ENCODE results near the gene MGRN1. TPM values are rescaled to one million over a fixed set of nuclear protein-coding genes. Genes with fewer than 3 reads are reported as not detected.
"Not testable (repeated sequence)": the region's sequence is repeated elsewhere in the genome, so short reads cannot be mapped to it uniquely, and the experiment has no call there.

MGRN1 gene
- total RNA-seq, 1 experiment from 2014 or later: 13.3 TPM

GRCh38 chr16:4737545-4737944, 112.9 kb downstream of the MGRN1 start:
- in situ Hi-C loops (cut with HindIII; ENCODE audit: low sequenced_read_pairs): no loop called here
- DNase-seq (ENCODE audit: low spot score): no peak

GRCh38 chr16:4738370-4738769, 113.7 kb downstream of the MGRN1 start:
- in situ Hi-C loops (cut with HindIII; ENCODE audit: low sequenced_read_pairs); DNase-seq (ENCODE audit: low spot score): not testable (repeated sequence)

Other genes with a start within 250 kb of the MGRN1 start
- 34.2 and 39.5 TPM in 2 replicates for gene CORO7, start 208.2 kb upstream of the MGRN1 start, total RNA-seq (2014; rRNA removed; shearing (Covaris generic))
- gene DNAJA3, start 199.0 kb upstream of the MGRN1 start, total RNA-seq (2014; rRNA removed; shearing (Covaris generic)): 79.4 and 89.7 TPM in 2 replicates
- 166 and 212 TPM in 2 replicates for gene NMRAL1, start 150.2 kb upstream of the MGRN1 start, total RNA-seq (2014; rRNA removed; shearing (Covaris generic))
- gene HMOX2, start 148.4 kb upstream of the MGRN1 start, total RNA-seq (2014; rRNA removed; shearing (Covaris generic)): 94.3 and 99.9 TPM in 2 replicates
- gene CDIP1, start 86.1 kb upstream of the MGRN1 start, total RNA-seq (2014; rRNA removed; shearing (Covaris generic)): 12.4 and 17.2 TPM in 2 replicates
- gene C16orf96, start 68.5 kb upstream of the MGRN1 start, total RNA-seq (2014; rRNA removed; shearing (Covaris generic)): 0.17 TPM in 1 of 2 replicates, not detected in the other
- 12.4 and 15.6 TPM in 2 replicates for gene UBALD1, start 9.9 kb upstream of the MGRN1 start, total RNA-seq (2014; rRNA removed; shearing (Covaris generic))
- gene NUDT16L1, start 68.7 kb downstream of the MGRN1 start, total RNA-seq (2014; rRNA removed; shearing (Covaris generic)): 71.5 and 89.1 TPM in 2 replicates
- gene ANKS3, start 109.4 kb downstream of the MGRN1 start, total RNA-seq (2014; rRNA removed; shearing (Covaris generic)): 12.8 and 18.0 TPM in 2 replicates
- gene DNAAF8, start 109.7 kb downstream of the MGRN1 start, total RNA-seq (2014; rRNA removed; shearing (Covaris generic)): not detected in 2 replicates
- gene ZNF500, start 142.3 kb downstream of the MGRN1 start, total RNA-seq (2014; rRNA removed; shearing (Covaris generic)): 11.0 and 16.2 TPM in 2 replicates
- gene SEPTIN12, start 163.5 kb downstream of the MGRN1 start, total RNA-seq (2014; rRNA removed; shearing (Covaris generic)): not detected in 2 replicates
- gene SMIM22, start 170.5 kb downstream of the MGRN1 start, total RNA-seq (2014; rRNA removed; shearing (Covaris generic)): not detected in 2 replicates
- 25.9 and 30.4 TPM in 2 replicates for gene ROGDI, start 177.8 kb downstream of the MGRN1 start, total RNA-seq (2014; rRNA removed; shearing (Covaris generic))
- 79.9 and 82.0 TPM in 2 replicates for gene GLYR1, start 222.5 kb downstream of the MGRN1 start, total RNA-seq (2014; rRNA removed; shearing (Covaris generic))
- gene UBN1, start 222.7 kb downstream of the MGRN1 start, total RNA-seq (2014; rRNA removed; shearing (Covaris generic)): 22.6 and 24.7 TPM in 2 replicates